ENCODE results near the gene GREB1.

DNA sequence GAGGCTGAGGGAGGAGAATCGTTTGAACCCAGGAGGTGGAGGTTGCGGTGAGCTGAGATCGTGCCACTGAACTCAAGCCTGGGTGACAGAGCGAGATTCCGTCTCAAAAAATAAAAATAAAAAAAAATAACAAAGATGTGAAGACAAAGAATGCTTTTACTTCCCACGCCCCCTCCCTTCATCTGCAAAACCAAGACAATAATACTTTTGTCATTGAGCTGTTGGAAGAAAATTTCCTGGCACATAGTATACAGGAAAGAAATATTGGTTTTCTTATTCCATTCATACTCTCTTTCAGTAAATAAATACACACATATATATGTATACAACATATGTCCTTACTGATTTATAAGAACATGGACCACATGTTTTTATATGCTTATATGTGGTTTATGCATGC, 12.2 kb downstream of the GREB1 start:
- TF ChIP-seq RAD21 (IDR thresholded peaks at IDR 0.05; ENCODE audit: low read length) (no peak), CTCF (conservative IDR thresholded peaks at IDR 0.05; ENCODE audit: low read depth, low read length) (no peak), RCOR1 (IDR thresholded peaks at IDR 0.05; ENCODE audit: insufficient replicate concordance, low read length) (no peak), POLR2A (IDR thresholded peaks at IDR 0.05; ENCODE audit: low read depth, low read length) (no peak), RFX5 (IDR thresholded peaks at IDR 0.05; ENCODE audit: low read depth, low read length) (no peak), CEBPB (IDR thresholded peaks at IDR 0.05; ENCODE audit: low read depth, low read length) (no peak)
- TF ChIP-seq, protein P1, sequence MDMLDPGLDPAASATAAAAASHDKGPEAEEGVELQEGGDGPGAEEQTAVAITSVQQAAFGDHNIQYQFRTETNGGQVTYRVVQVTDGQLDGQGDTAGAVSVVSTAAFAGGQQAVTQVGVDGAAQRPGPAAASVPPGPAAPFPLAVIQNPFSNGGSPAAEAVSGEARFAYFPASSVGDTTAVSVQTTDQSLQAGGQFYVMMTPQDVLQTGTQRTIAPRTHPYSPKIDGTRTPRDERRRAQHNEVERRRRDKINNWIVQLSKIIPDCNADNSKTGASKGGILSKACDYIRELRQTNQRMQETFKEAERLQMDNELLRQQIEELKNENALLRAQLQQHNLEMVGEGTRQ (IDR thresholded peaks at IDR 0.05; ENCODE audit: low read depth, low read length) = no peak

Measured in IMR-90 (cell line).